ENCODE data around the gene AGFG1.

DNA sequence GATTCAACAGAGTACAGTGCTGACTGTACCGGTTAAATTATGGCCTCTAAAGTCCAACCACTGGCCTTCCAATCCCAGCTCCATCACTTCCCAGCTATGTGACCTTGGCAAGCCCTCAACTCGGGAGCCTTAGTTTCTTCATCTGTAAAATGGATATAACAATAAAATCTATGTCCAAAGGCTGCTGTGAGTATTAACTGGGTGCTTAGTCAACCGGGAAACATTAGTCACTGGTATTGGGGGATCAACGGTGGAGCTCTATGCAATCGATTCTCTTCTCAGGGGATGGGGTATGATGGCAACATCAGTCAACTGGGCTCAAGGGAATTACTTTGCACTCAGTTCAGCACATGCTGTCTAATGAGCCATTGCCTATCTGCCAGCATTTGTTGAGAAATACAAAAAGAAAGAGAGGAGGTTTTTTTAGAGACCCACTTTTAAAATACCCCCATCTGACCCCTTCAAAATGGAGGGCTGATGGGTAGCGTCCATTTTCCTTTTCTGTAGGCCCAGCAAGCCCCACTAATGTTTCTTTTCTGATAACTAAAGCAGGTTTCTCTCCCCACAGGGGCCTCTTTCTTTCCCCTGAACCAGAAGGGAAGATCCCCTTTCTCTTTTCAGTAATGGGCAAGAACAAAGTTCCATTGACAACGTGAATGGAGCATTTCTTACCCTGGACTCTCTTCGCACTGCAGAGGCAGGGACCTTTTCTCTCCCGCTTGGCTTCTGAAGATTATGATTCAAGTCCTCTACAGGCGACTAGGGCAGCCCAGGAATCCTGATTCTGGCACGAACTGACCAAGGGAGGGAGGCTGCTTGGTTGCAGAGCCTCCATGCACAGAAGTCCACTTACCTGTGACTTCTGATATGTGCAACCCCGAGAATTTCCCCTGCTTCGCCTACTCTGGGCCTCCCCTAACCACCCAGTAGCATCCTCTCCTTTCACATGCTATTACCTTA, 8.7 kb upstream of the AGFG1 start:
- TF ChIP-seq POLR2A (IDR thresholded peaks at IDR 0.05) = no peak
- TF ChIP-seq, protein P1, sequence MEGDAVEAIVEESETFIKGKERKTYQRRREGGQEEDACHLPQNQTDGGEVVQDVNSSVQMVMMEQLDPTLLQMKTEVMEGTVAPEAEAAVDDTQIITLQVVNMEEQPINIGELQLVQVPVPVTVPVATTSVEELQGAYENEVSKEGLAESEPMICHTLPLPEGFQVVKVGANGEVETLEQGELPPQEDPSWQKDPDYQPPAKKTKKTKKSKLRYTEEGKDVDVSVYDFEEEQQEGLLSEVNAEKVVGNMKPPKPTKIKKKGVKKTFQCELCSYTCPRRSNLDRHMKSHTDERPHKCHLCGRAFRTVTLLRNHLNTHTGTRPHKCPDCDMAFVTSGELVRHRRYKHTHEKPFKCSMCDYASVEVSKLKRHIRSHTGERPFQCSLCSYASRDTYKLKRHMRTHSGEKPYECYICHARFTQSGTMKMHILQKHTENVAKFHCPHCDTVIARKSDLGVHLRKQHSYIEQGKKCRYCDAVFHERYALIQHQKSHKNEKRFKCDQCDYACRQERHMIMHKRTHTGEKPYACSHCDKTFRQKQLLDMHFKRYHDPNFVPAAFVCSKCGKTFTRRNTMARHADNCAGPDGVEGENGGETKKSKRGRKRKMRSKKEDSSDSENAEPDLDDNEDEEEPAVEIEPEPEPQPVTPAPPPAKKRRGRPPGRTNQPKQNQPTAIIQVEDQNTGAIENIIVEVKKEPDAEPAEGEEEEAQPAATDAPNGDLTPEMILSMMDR (IDR thresholded peaks at IDR 0.05) = no peak
- no peak for TF ChIP-seq POLR2AphosphoS5 (IDR thresholded peaks at IDR 0.05)

Data from upper lobe of left lung (tissue), 4 donors.